K562 (cell line): ENCODE data around the gene FAM227A.

Experiments
- CTBP1 ChIP-seq: fragments of 450-650 bp; IDR thresholded peaks from 2 replicates; pipeline ENCODE4 v1.6.1; 2016; ENCODE audit warnings: borderline replicate concordance
- HNRNPLL ChIP-seq: fragments of 200-400 bp; formaldehyde crosslinking; IDR thresholded peaks from 2 replicates; pipeline ENCODE4 v1.6.1; 2017; ENCODE audit warnings: low read length, low read depth, mild to moderate bottlenecking; ENCODE audit not compliant: poor library complexity, severe bottlenecking
- LEF1 ChIP-seq: fragments of 450-650 bp; IDR thresholded peaks from 2 replicates; pipeline ENCODE4 v1.6.1; 2016; ENCODE audit warnings: mild to moderate bottlenecking
- TAF1 ChIP-seq: IDR thresholded peaks from 2 replicates; pipeline ENCODE4 v1.6.1; 2011; ENCODE audit warnings: mild to moderate bottlenecking, low read length, moderate library complexity; ENCODE audit not compliant: insufficient read depth, control insufficient read depth, severe bottlenecking; ENCODE audit errors: extremely low read depth
- ZNF717 ChIP-seq: fragments of 250-450 bp; sonication (Bioruptor Pico); IDR thresholded peaks from 2 replicates; pipeline ENCODE4 v1.5.0; 2021
- TF ChIP-seq, protein P1 (sequence below): fragments of 250-450 bp; sonication (Bioruptor Pico); IDR thresholded peaks from 2 replicates; pipeline ENCODE4 v1.5.1; 2021; ENCODE audit warnings: mild to moderate bottlenecking
- TF ChIP-seq, protein P2 (sequence below): fragments of 450-650 bp; IDR thresholded peaks from 2 replicates; pipeline ENCODE4 v1.6.1; 2018; ENCODE audit not compliant: partially characterized antibody
- TF ChIP-seq, protein P3 (sequence below): fragments of 450-650 bp; IDR thresholded peaks from 2 replicates; pipeline ENCODE4 v1.6.1; 2016; ENCODE audit warnings: borderline replicate concordance

DNA sequence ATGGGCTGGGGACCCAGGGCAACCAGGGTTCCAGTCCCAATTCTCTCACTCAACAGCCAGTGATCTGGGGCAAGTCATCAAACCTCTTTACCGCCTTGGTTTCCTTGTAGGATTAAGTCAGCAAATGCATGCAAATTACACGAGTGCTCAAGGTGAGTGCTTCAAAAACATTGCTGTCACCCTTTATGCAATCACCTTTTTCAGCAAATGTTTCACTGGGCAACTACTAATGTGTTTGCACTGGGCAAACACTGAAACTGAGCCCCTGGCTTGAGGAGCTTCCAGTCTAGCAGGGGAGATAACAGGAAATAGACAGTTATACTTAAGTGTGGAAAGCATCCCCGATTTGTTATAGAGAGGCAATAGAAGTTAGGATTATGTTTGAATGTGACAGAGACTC, 48.5 kb downstream of the FAM227A start:
- TF ChIP-seq, protein P1, sequence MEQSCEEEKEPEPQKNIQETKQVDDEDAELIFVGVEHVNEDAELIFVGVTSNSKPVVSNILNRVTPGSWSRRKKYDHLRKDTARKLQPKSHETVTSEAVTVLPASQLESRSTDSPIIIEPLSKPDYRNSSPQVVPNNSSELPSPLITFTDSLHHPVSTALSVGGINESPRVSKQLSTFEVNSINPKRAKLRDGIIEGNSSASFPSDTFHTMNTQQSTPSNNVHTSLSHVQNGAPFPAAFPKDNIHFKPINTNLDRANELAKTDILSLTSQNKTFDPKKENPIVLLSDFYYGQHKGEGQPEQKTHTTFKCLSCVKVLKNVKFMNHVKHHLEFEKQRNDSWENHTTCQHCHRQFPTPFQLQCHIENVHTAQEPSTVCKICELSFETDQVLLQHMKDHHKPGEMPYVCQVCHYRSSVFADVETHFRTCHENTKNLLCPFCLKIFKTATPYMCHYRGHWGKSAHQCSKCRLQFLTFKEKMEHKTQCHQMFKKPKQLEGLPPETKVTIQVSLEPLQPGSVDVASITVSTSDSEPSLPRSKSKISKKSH (CRISPR knock-in tag) = no peak
- TF ChIP-seq LEF1 (no peak), CTBP1 (no peak), HNRNPLL (no peak), ZNF717 (CRISPR knock-in tag) (no peak), TAF1 (no peak)
- TF ChIP-seq, protein P2, sequence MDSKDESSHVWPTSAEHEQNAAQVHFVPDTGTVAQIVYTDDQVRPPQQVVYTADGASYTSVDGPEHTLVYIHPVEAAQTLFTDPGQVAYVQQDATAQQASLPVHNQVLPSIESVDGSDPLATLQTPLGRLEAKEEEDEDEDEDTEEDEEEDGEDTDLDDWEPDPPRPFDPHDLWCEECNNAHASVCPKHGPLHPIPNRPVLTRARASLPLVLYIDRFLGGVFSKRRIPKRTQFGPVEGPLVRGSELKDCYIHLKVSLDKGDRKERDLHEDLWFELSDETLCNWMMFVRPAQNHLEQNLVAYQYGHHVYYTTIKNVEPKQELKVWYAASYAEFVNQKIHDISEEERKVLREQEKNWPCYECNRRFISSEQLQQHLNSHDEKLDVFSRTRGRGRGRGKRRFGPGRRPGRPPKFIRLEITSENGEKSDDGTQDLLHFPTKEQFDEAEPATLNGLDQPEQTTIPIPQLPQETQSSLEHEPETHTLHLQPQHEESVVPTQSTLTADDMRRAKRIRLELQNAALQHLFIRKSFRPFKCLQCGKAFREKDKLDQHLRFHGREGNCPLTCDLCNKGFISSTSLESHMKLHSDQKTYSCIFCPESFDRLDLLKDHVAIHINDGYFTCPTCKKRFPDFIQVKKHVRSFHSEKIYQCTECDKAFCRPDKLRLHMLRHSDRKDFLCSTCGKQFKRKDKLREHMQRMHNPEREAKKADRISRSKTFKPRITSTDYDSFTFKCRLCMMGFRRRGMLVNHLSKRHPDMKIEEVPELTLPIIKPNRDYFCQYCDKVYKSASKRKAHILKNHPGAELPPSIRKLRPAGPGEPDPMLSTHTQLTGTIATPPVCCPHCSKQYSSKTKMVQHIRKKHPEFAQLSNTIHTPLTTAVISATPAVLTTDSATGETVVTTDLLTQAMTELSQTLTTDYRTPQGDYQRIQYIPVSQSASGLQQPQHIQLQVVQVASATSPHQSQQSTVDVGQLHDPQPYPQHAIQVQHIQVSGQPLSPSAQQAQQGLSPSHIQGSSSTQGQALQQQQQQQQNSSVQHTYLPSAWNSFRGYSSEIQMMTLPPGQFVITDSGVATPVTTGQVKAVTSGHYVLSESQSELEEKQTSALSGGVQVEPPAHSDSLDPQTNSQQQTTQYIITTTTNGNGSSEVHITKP = no peak
- TF ChIP-seq, protein P3, sequence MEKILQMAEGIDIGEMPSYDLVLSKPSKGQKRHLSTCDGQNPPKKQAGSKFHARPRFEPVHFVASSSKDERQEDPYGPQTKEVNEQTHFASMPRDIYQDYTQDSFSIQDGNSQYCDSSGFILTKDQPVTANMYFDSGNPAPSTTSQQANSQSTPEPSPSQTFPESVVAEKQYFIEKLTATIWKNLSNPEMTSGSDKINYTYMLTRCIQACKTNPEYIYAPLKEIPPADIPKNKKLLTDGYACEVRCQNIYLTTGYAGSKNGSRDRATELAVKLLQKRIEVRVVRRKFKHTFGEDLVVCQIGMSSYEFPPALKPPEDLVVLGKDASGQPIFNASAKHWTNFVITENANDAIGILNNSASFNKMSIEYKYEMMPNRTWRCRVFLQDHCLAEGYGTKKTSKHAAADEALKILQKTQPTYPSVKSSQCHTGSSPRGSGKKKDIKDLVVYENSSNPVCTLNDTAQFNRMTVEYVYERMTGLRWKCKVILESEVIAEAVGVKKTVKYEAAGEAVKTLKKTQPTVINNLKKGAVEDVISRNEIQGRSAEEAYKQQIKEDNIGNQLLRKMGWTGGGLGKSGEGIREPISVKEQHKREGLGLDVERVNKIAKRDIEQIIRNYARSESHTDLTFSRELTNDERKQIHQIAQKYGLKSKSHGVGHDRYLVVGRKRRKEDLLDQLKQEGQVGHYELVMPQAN = no peak
